ENCODE data around the gene THOC1. TPM values are rescaled to one million over a fixed set of nuclear protein-coding genes. Genes with fewer than 3 reads are reported as not detected.

The THOC1 gene
- total RNA-seq, 1 experiment from 2014 or later = 74.5 TPM

- no peak overlapping the region for H3K4me2 ChIP-seq (ENCODE audit: insufficient read depth, insufficient read length, low read length)
- H2BK120ac ChIP-seq (ENCODE audit: low read depth, low read length, poor library complexity, severe bottlenecking) = no peak overlapping the region
- H3K18ac ChIP-seq (ENCODE audit: insufficient read length, low read depth, low read length) = no peak overlapping the region
- no peak overlapping the region for H2BK5ac ChIP-seq (ENCODE audit: insufficient read length, low read length)
- no peak overlapping the region for H2BK12ac ChIP-seq (ENCODE audit: insufficient read length, low read depth, low read length)
- H3K79me2 ChIP-seq (ENCODE audit: insufficient read depth, low read length) = no peaks in the 10 kb centered on the region
- H3K56ac ChIP-seq (ENCODE audit: insufficient read length, low read depth, low read length) = no peak overlapping the region
- H3K9ac ChIP-seq (ENCODE audit: extremely low read depth, insufficient read length, low read length) = no peak overlapping the region
- H3K36me3 Mint-ChIP-seq (ENCODE audit: insufficient read depth in 1 of 3, low read depth in 3 of 3) = no peaks in the 10 kb centered on the region; a peak in 1 of 7 replicates
- peaks cover 6 to 21% of the 10 kb centered on the region in 2 experiments for H3K4me1 Mint-ChIP-seq
- H3T11ph ChIP-seq (ENCODE audit: low read length) = no peak overlapping the region
- no peaks in the 10 kb centered on the region for H3K9me3 ChIP-seq (ENCODE audit: control insufficient read depth, low read depth, low read length)
- H3K27me3 Mint-ChIP-seq (ENCODE audit: low read depth) = no peaks in the 10 kb centered on the region
- no peak overlapping the region for H3K14ac ChIP-seq (ENCODE audit: insufficient read depth, low read length)
- no peak overlapping the region for H3K23ac ChIP-seq (ENCODE audit: insufficient read length, low read depth, low read length)
- H3K27ac Mint-ChIP-seq = 0 out of 7 replicates have a peak overlapping the region, but pooled peaks of 2 of the 3 experiments have one; percentile 3 to 51
- no CpG with 5 or more reads among the region's 2 CpGs for WGBS (ENCODE audit: extremely low coverage, insufficient read length, low lambda C conversion rate)
- no peaks in the 10 kb centered on the region for H3K27me3 ChIP-seq (ENCODE audit: insufficient read depth, low read length)
- no peaks in the 10 kb centered on the region for H3K79me1 ChIP-seq (ENCODE audit: insufficient read depth, low read depth, low read length, poor library complexity, severe bottlenecking)
- H2AK5ac ChIP-seq (ENCODE audit: insufficient read length, low read length) = no peak overlapping the region
- H4K8ac ChIP-seq (replicated peaks; ENCODE audit: insufficient read length, low read depth, low read length) = no peak overlapping the region
- no peak overlapping the region for H2BK15ac ChIP-seq (ENCODE audit: low read depth, low read length)
- H3K9me3 Mint-ChIP-seq = no peaks in the 10 kb centered on the region; a peak in 1 of 5 replicates
- H3K27ac ChIP-seq (ENCODE audit: insufficient read length, low read depth, low read length) = no peak overlapping the region
- H2AFZ ChIP-seq (ENCODE audit: low read length) = no peak overlapping the region
- no peaks in the 10 kb centered on the region for H3K23me2 ChIP-seq (ENCODE audit: insufficient read length, low read depth, low read length, poor library complexity, severe bottlenecking)
- peaks cover 4% of the 10 kb centered on the region; the same call in 1 of the 2 replicates for H3K4me1 ChIP-seq (ENCODE audit: insufficient read depth, low read length)
- TF ChIP-seq, protein P1, sequence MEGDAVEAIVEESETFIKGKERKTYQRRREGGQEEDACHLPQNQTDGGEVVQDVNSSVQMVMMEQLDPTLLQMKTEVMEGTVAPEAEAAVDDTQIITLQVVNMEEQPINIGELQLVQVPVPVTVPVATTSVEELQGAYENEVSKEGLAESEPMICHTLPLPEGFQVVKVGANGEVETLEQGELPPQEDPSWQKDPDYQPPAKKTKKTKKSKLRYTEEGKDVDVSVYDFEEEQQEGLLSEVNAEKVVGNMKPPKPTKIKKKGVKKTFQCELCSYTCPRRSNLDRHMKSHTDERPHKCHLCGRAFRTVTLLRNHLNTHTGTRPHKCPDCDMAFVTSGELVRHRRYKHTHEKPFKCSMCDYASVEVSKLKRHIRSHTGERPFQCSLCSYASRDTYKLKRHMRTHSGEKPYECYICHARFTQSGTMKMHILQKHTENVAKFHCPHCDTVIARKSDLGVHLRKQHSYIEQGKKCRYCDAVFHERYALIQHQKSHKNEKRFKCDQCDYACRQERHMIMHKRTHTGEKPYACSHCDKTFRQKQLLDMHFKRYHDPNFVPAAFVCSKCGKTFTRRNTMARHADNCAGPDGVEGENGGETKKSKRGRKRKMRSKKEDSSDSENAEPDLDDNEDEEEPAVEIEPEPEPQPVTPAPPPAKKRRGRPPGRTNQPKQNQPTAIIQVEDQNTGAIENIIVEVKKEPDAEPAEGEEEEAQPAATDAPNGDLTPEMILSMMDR (conservative IDR thresholded peaks at IDR 0.05) = no peak
- DNase-seq = no peak
- no peak overlapping the region for H3K4ac ChIP-seq (ENCODE audit: low read depth, low read length)
- H4K91ac ChIP-seq (ENCODE audit: insufficient read length, low read depth, low read length) = no peak overlapping the region
- H4K20me1 ChIP-seq (ENCODE audit: control insufficient read depth, insufficient read depth, insufficient read length) = no peaks in the 10 kb centered on the region
- H3K4me3 Mint-ChIP-seq = no peak overlapping the region
- no peak overlapping the region for H2BK20ac ChIP-seq (ENCODE audit: low read depth, low read length, poor library complexity, severe bottlenecking)
- no peak overlapping the region for H4K5ac ChIP-seq (ENCODE audit: insufficient read length, low read depth, low read length)
These were observed 7.6 kb upstream of the THOC1 start for GRCh38 chr18:275486-275885.

Measured in H9 (cell line).